NK-92 (cell line): ENCODE measurements around the gene RPGRIP1L.

Experiments used
- DNase-seq: peaks from one replicate; lab custom pipeline; 2025; ENCODE audit not compliant: unreplicated experiment; lab: John Stamatoyannopoulos, UW

Gene RPGRIP1L

GRCh38 chr16:53664724-53665345, 38.8 kb downstream of the RPGRIP1L start:
- no peak for DNase-seq

- DNase-seq: no peak
Measured at GRCh38 chr16:53662072-53662471, 41.6 kb downstream of the RPGRIP1L start.

GRCh38 chr16:53654946-53655345, 48.7 kb downstream of the RPGRIP1L start:
- no peak for DNase-seq

- DNase-seq: no peak
Measured at GRCh38 chr16:53651357-53651756, 52.3 kb downstream of the RPGRIP1L start.

- DNase-seq: no peak
Measured at GRCh38 chr16:53646506-53646905, 57.2 kb downstream of the RPGRIP1L start.

GRCh38 chr16:53643474-53643873, 60.2 kb downstream of the RPGRIP1L start:
- DNase-seq: no peak

- DNase-seq: no peak
Measured at GRCh38 chr16:53642094-53642493, 61.6 kb downstream of the RPGRIP1L start.

- no peak for DNase-seq
Measured at GRCh38 chr16:53636978-53637377, 66.7 kb downstream of the RPGRIP1L start.

GRCh38 chr16:53632526-53632925, 71.1 kb downstream of the RPGRIP1L start:
- no peak for DNase-seq

GRCh38 chr16:53631236-53632025, 72.2 kb downstream of the RPGRIP1L start:
- no peak for DNase-seq

GRCh38 chr16:53629607-53630312, 73.9 kb downstream of the RPGRIP1L start:
- DNase-seq: no peak

GRCh38 chr16:53629151-53629550, 74.5 kb downstream of the RPGRIP1L start:
- DNase-seq: no peak

GRCh38 chr16:53626811-53627210, 76.8 kb downstream of the RPGRIP1L start:
- DNase-seq: no peak

GRCh38 chr16:53626161-53626560, 77.5 kb downstream of the RPGRIP1L start:
- DNase-seq: no peak

GRCh38 chr16:53625221-53625620, 78.4 kb downstream of the RPGRIP1L start:
- DNase-seq: no peak

- no peak for DNase-seq
Measured at GRCh38 chr16:53622315-53622714, 81.3 kb downstream of the RPGRIP1L start.

- no peak for DNase-seq
Measured at GRCh38 chr16:53620476-53620875, 83.2 kb downstream of the RPGRIP1L start.

- DNase-seq: no peak
Measured at GRCh38 chr16:53619235-53619634, 84.4 kb downstream of the RPGRIP1L start.

GRCh38 chr16:53614346-53614745, 89.3 kb downstream of the RPGRIP1L start:
- no peak for DNase-seq

- DNase-seq: no peak
Measured at GRCh38 chr16:53612003-53612402, 91.7 kb downstream of the RPGRIP1L start.

- no peak for DNase-seq
Measured at GRCh38 chr16:53611179-53611696, 92.4 kb downstream of the RPGRIP1L start.

GRCh38 chr16:53609536-53609935, 94.1 kb downstream of the RPGRIP1L start:
- no peak for DNase-seq
